ENCODE measurements around the gene TBL1X. TPM values are rescaled to one million over a fixed set of nuclear protein-coding genes. Genes with fewer than 3 reads are reported as not detected.

The TBL1X gene
- total RNA-seq, 1 donor from 2014 or later, result 20.0 TPM

GRCh38 chrX:9770319-9770718 is 305.5 kb downstream of the TBL1X start:
- Mint-ChIP-seq H3K9me3 (no peaks in the 10 kb centered on the region), H3K4me3 (no peak overlapping the region), H3K27ac (no peak overlapping the region), H3K27me3 (peaks cover 16% of the 10 kb centered on the region), H3K36me3 (ENCODE audit: low read depth) (no peaks in the 10 kb centered on the region), H3K4me1 (peaks cover 2% of the 10 kb centered on the region)
- no peak for DNase-seq
- intact Hi-C loops (cut with micrococcal nuclease), result no loop called here

GRCh38 chrX:9772943-9773342 is 308.1 kb downstream of the TBL1X start:
- intact Hi-C loops (cut with micrococcal nuclease), result no loop called here
- peaks cover 16% of the 10 kb centered on the region for H3K27me3 Mint-ChIP-seq
- H3K9me3 Mint-ChIP-seq, result no peaks in the 10 kb centered on the region
- no peak for DNase-seq
- H3K4me1 Mint-ChIP-seq, result peaks cover under 1% of the 10 kb centered on the region
- no peaks in the 10 kb centered on the region for H3K36me3 Mint-ChIP-seq (ENCODE audit: low read depth)
- no peak overlapping the region for H3K4me3 Mint-ChIP-seq
- no peak overlapping the region for H3K27ac Mint-ChIP-seq

- intact Hi-C loops (cut with micrococcal nuclease), result no loop called here
- no peak overlapping the region for H3K4me3 Mint-ChIP-seq
- no peak overlapping the region for H3K27ac Mint-ChIP-seq
- no peaks in the 10 kb centered on the region for H3K9me3 Mint-ChIP-seq
- DNase-seq, result no peak
- H3K36me3 Mint-ChIP-seq (ENCODE audit: low read depth), result no peaks in the 10 kb centered on the region
- no peaks in the 10 kb centered on the region for H3K4me1 Mint-ChIP-seq
- peaks cover 13% of the 10 kb centered on the region for H3K27me3 Mint-ChIP-seq
Observed at GRCh38 chrX:9775930-9776329, 311.1 kb downstream of the TBL1X start.

DNA sequence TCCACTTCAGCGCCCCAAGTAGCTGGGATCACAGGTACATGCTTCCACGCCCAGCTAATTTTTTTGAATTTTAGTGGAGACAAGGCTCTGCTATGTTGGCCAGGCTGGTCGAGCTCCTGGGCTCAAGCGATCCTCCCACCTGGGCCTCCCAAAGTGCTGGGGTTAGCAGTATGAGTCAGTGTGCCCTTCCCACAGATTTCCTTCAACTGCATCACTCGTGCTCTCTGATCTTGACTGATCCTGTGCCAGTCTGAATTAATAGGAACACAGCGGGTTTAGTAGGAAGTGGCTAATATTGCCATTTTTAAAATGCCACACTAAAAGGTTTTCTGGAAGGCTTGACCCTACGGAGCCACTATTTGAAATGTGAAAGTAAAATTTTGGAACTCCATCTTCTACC is 317.1 kb downstream of the TBL1X start:
- no peak for DNase-seq
- H3K9me3 Mint-ChIP-seq, result no peaks in the 10 kb centered on the region
- no peaks in the 10 kb centered on the region for H3K4me1 Mint-ChIP-seq
- H3K4me3 Mint-ChIP-seq, result no peak overlapping the region
- H3K27ac Mint-ChIP-seq, result no peak overlapping the region
- intact Hi-C loops (cut with micrococcal nuclease), result no loop called here
- peaks cover 17% of the 10 kb centered on the region for H3K27me3 Mint-ChIP-seq
- no peaks in the 10 kb centered on the region for H3K36me3 Mint-ChIP-seq (ENCODE audit: low read depth)

DNA sequence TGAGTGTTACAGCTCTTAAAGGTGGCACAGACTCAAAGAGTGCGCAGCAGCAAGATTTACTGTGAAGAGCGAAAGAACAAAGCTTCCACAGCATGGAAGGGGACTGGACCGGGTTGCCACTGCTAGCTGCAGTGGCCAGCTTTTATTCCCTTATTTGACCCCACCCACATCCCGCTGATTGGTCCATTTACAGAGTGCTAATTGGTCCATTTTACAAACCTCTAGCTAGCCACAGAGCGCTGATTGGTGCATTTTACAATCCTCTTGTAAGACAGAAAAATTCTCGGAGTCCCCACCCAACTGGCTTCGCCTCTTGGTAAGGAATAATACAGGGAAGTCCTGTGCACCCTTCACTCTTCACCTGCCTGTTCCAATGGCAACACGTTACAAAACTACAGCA is 319.5 kb downstream of the TBL1X start:
- H3K4me3 Mint-ChIP-seq, result no peak overlapping the region
- H3K27me3 Mint-ChIP-seq, result peaks cover 31% of the 10 kb centered on the region
- no peaks in the 10 kb centered on the region for H3K4me1 Mint-ChIP-seq
- intact Hi-C loops (cut with micrococcal nuclease), result no loop called here
- H3K27ac Mint-ChIP-seq, result no peak overlapping the region
- no peaks in the 10 kb centered on the region for H3K36me3 Mint-ChIP-seq (ENCODE audit: low read depth)
- no peak for DNase-seq
- no peaks in the 10 kb centered on the region for H3K9me3 Mint-ChIP-seq

DNA sequence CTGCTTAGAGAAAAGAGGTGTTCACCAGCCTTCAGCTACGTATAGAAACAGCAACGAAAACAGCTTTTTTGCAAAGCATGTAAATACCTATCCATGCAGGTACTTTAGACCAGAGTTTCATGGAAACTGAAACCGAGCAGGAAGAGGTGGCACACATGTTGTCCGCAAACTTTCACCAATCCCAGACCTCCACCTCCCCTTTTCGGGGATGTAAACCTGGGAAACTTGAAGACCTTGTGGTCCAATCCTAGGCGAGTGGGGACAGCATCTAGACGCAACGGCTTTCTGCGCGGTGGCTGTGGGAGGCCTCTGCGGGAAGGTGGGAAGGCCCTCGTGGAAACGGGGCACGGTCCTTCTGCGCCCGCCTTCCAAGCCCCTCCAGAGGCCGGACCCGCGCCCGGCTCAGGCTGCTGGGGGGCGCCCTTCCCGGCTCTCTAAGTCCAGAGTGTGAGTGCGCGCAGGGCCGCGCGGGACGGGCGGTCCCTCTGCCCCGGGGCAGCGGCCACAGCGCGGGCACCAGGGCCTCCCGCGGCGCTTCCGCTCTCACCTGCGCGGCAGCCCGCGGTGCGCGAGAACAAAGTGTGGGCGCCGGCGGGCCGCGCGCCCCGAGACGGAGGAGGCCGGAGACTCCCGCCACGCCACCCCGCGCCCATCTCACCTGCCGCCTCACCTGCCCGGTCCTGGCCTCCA is 320.5 kb downstream of the TBL1X start:
- no peaks in the 10 kb centered on the region for H3K4me1 Mint-ChIP-seq
- DNase-seq, result no peak
- intact Hi-C loops (cut with micrococcal nuclease), result no loop called here
- peaks cover 31% of the 10 kb centered on the region for H3K27me3 Mint-ChIP-seq
- no peaks in the 10 kb centered on the region for H3K9me3 Mint-ChIP-seq
- no peak overlapping the region for H3K4me3 Mint-ChIP-seq
- no peak overlapping the region for H3K27ac Mint-ChIP-seq
- H3K36me3 Mint-ChIP-seq (ENCODE audit: low read depth), result no peaks in the 10 kb centered on the region

DNA sequence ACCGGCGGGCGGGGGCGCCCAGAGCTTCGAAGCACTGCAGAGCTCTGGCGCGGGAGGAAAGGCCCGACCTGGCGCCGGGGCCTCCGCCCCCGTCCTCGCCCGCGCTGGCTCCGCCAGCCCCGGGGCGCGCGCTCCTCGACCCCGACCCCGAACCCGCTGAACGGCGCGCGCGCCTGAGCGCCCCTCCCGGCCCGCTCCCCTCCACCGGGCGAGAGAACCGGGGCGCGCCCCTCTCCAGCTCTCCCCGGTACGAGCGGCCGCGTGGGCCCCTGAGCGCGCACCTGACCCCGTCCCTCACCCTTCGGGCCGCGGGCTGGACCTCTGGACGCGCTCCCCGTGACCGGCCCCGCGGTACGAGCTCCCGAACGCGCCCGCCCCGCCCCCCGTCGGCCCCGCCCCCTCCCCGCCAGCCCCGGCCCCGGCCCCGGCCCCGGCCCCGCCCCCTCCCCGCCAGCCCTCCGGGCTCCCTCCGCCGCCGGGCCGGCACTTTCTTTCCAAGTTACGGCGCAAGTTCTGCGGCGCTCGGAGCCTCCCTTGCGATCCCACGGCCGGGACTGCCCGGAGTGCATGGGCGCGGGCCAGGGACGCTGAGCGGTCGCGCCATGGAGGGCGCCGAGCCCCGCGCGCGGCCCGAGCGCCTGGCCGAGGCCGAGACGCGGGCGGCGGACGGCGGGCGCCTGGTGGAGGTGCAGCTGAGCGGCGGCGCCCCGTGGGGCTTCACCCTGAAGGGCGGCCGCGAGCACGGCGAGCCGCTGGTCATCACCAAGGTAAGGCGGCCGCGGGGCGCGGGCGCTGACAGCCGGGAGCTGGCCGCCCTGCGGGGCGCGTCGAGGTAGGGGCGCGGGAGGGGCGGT is 321.3 kb downstream of the TBL1X start, which contains the start of gene SHROOM2:
Gene SHROOM2, plus strand, starts transcription at position 486 of the 854 bp plus-strand sequence. Its CDS starts 117 bp downstream, at position 603.
- peaks cover 31% of the 10 kb centered on the region for H3K27me3 Mint-ChIP-seq
- intact Hi-C loops (cut with micrococcal nuclease), result no loop called here
- no peak within 1 kb of the TSS for H3K27ac Mint-ChIP-seq
- DNase-seq, result no peak
- no peaks in the 10 kb centered on the region for H3K4me1 Mint-ChIP-seq
- H3K36me3 Mint-ChIP-seq (ENCODE audit: low read depth), result no peaks in the 10 kb centered on the region
- no peaks in the 10 kb centered on the region for H3K9me3 Mint-ChIP-seq
- H3K4me3 Mint-ChIP-seq, result peak within 1 kb of the TSS; percentile 32

DNA sequence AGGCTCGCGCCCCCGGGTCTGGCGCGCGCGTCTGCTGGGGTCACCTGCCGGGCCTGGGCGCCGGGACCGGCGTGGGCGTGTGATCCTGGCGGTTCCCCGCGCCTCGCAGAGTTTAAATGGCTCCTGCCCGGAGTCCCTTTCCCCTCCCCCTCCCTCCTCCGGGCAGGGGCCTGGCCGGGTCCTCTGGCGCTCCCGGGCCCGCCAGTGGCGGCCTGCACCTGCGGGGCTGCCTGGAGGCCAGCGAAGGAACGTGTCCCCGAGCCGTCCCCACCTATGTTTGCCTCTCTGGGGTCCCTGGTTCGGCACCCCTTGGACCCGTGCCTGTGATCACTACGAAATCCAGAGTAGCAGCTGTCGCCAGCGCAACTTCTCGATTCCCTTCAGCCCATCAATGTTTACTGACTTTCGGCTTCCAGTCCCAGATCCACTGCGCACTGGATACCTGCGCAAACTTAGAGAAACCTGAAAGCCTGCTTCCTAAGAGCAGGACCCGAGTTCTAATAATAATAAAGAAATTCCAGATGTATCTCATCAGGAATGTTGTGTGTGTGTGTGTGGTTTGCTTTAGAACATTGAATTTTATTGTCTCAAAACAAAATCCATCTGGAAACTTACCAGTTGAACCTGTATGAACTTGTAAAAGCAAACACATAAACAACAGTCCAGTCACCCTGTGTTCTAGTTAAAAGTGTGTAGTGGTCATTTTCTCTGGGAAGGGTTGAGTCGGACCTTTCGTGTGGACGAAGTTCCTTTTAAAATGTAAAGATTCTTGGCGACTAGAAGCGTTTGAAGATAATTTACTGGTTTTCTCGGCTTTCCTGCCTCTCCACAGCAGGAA is 322.2 kb downstream of the TBL1X start:
- no peaks in the 10 kb centered on the region for H3K4me1 Mint-ChIP-seq
- intact Hi-C loops (cut with micrococcal nuclease), result no loop called here
- H3K27me3 Mint-ChIP-seq, result peaks cover 31% of the 10 kb centered on the region
- H3K36me3 Mint-ChIP-seq (ENCODE audit: low read depth), result no peaks in the 10 kb centered on the region
- H3K9me3 Mint-ChIP-seq, result no peaks in the 10 kb centered on the region
- H3K27ac Mint-ChIP-seq, result no peak overlapping the region
- no peak for DNase-seq
- peak overlapping the region; percentile 32 for H3K4me3 Mint-ChIP-seq

DNA sequence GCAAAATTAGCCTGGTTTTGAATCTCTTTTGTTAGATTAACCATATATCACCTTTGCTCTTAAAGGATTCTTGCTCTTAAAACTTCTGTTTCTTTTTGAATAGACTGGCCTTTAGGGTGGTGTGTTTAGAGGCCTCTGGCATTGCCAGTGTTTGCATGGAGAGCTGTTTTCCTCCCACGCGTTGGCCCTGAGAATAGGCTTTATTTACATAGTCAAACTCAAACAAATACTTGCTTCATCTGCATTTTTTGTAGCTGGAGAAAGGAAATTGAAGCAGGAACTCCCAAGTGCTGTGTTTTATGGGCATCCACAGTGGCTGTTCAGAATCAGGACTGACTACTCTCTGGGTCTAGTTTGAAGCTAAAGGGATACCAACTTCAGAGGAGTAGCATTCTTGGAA is 324.1 kb downstream of the TBL1X start:
- Mint-ChIP-seq H3K9me3 (no peaks in the 10 kb centered on the region), H3K4me1 (no peaks in the 10 kb centered on the region), H3K36me3 (ENCODE audit: low read depth) (no peaks in the 10 kb centered on the region), H3K4me3 (no peak overlapping the region), H3K27me3 (peaks cover 28% of the 10 kb centered on the region), H3K27ac (no peak overlapping the region)
- DNase-seq, result no peak
- intact Hi-C loops (cut with micrococcal nuclease), result no loop called here

- H3K27me3 Mint-ChIP-seq, result peaks cover 22% of the 10 kb centered on the region
- H3K36me3 Mint-ChIP-seq (ENCODE audit: low read depth), result no peaks in the 10 kb centered on the region
- no peak overlapping the region for H3K4me3 Mint-ChIP-seq
- H3K4me1 Mint-ChIP-seq, result no peaks in the 10 kb centered on the region
- H3K9me3 Mint-ChIP-seq, result no peaks in the 10 kb centered on the region
- no peak overlapping the region for H3K27ac Mint-ChIP-seq
- intact Hi-C loops (cut with micrococcal nuclease), result no loop called here
- no peak for DNase-seq
Observed at GRCh38 chrX:9789555-9789954, 324.7 kb downstream of the TBL1X start.
